Forelimb muscle (tissue), 1 donor: ENCODE results near the gene ACTL7B. TPM values are rescaled to one million over a fixed set of nuclear protein-coding genes. Genes with fewer than 3 reads are reported as not detected.
"Not testable (repeated sequence)": the region's sequence is repeated elsewhere in the genome, so short reads cannot be mapped to it uniquely, and the experiment has no call there.

Source experiments
- DNase-seq: peaks from one replicate; pipeline ENCODE4 v3.0.0-alpha.2; 2013; ENCODE audit warnings: low read depth
- polyA plus RNA-seq: library from polyadenylated mRNA; unstranded; fragments of 120-200 nt; gene quantifications from one replicate; pipeline ENCODE4 v1.2.1, GENCODE V29; 2013; ENCODE audit not compliant: insufficient read length

ACTL7B gene
- polyA plus RNA-seq, 1 donor = not detected

GRCh38 chr9:108869092-108869725 is 13.4 kb upstream of the ACTL7B start:
- DNase-seq = no peak

GRCh38 chr9:108867829-108868228 is 12.0 kb upstream of the ACTL7B start:
- DNase-seq = no peak

GRCh38 chr9:108867116-108867515 is 11.3 kb upstream of the ACTL7B start:
- no peak for DNase-seq

- no peak for DNase-seq
Measured at GRCh38 chr9:108866001-108866420, 10.2 kb upstream of the ACTL7B start.

- no peak for DNase-seq
Measured at GRCh38 chr9:108865037-108865436, 9.3 kb upstream of the ACTL7B start.

GRCh38 chr9:108864446-108864845 is 8.7 kb upstream of the ACTL7B start:
- no peak for DNase-seq

GRCh38 chr9:108863891-108864290 is 8.1 kb upstream of the ACTL7B start:
- DNase-seq = no peak

- no peak for DNase-seq
Measured at GRCh38 chr9:108861997-108862396, 6.2 kb upstream of the ACTL7B start, which contains the start of gene ACTL7A. TSS of gene ACTL7A (plus strand) at chr9:108862266. CDS start at chr9:108862323, 57 bp downstream.

- no peak for DNase-seq
Measured at GRCh38 chr9:108861464-108861863, 5.7 kb upstream of the ACTL7B start.

GRCh38 chr9:108860764-108861163 is 5.0 kb upstream of the ACTL7B start:
- no peak for DNase-seq

GRCh38 chr9:108860354-108860753 is 4.6 kb upstream of the ACTL7B start:
- no peak for DNase-seq

- no peak for DNase-seq
Measured at GRCh38 chr9:108859459-108860114, 3.8 kb upstream of the ACTL7B start.

- no peak for DNase-seq
Measured at GRCh38 chr9:108857572-108857971, 1.8 kb upstream of the ACTL7B start.

- DNase-seq = no peak
Measured at GRCh38 chr9:108855529-108855886, 278 bp downstream of the ACTL7B start.

GRCh38 chr9:108854641-108855528 is 901 bp downstream of the ACTL7B start:
- DNase-seq = no peak

GRCh38 chr9:108854094-108854493 is 1.7 kb downstream of the ACTL7B start:
- no peak for DNase-seq

- no peak for DNase-seq
Measured at GRCh38 chr9:108852079-108852478, 3.7 kb downstream of the ACTL7B start.

GRCh38 chr9:108851138-108851537 is 4.6 kb downstream of the ACTL7B start:
- DNase-seq = no peak

GRCh38 chr9:108850293-108850897 is 5.4 kb downstream of the ACTL7B start:
- no peak for DNase-seq

GRCh38 chr9:108848296-108848695 is 7.5 kb downstream of the ACTL7B start:
- not testable (repeated sequence) for DNase-seq

GRCh38 chr9:108845947-108846346 is 9.8 kb downstream of the ACTL7B start:
- no peak for DNase-seq

- no peak for DNase-seq
Measured at GRCh38 chr9:108845507-108845906, 10.3 kb downstream of the ACTL7B start.
